DMS79 (cell line): ENCODE results near the gene FFAR4.
"Not testable (repeated sequence)": the region's sequence is repeated elsewhere in the genome, so short reads cannot be mapped to it uniquely, and the experiment has no call there.

ENCODE experiments used
- DNase-seq: peaks from one replicate; lab custom pipeline; 2025; lab: John Stamatoyannopoulos, UW

FFAR4 gene

DNA sequence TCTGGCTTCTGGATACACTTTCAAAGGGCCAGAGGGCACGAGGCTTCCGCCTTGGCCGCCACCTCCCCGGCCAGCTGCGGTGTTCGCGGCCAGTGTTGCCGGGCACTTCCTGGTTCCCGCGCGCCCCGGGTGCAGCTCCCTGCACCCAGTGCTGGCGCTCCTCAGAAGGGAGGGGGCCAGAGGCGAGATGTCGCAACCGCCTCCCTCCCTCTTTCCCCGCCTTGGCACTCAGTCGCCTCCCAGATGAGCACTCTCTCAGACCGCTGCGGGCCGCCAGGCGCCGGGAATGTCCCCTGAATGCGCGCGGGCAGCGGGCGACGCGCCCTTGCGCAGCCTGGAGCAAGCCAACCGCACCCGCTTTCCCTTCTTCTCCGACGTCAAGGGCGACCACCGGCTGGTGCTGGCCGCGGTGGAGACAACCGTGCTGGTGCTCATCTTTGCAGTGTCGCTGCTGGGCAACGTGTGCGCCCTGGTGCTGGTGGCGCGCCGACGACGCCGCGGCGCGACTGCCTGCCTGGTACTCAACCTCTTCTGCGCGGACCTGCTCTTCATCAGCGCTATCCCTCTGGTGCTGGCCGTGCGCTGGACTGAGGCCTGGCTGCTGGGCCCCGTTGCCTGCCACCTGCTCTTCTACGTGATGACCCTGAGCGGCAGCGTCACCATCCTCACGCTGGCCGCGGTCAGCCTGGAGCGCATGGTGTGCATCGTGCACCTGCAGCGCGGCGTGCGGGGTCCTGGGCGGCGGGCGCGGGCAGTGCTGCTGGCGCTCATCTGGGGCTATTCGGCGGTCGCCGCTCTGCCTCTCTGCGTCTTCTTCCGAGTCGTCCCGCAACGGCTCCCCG is at the start of gene FFAR4:
Gene FFAR4, plus strand, starts transcription at position 231 of the 842 bp plus-strand sequence. Its CDS starts 56 bp downstream, at position 287.
- no peak for DNase-seq

GRCh38 chr10:93518531-93518930 is 47.9 kb upstream of the FFAR4 start:
- DNase-seq, result no peak

DNA sequence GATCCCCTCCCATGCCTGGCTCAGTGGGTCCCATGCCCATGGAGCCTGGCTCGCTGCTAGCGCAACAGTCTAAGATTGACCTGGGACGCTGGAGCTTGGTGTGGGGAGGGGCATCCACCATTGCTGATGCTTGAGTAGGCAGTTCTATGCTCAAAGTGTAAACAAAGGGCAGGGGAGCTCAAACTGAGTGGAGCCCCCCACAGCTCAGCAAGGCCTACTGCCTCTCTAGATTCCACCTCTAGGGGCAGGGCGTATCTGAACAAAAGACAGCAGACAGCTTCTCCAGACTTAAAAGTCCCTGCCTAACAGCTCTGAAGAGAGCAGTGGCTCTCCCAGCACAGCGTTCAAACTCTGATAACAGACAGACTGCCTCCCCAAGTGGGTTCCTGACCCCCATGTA is 31.2 kb upstream of the FFAR4 start:
- DNase-seq, result no peak

DNA sequence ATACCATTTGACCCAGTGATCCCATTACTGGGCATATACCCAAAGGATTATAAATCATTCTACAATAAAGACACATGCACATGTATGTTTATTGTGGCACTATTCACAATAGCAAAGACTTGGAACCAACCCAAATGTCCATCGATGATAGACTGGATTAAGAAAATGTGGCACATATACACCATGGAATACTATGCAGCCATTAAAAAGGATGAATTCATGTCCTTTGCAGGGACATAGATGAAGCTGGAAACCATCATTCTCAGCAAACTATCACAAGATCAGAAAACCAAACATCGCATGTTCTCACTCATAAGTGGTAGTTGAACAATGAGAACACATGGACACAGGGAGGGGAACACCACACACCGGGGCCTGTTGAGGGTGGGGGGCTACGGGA is 25.6 kb upstream of the FFAR4 start:
- not testable (repeated sequence) for DNase-seq

DNA sequence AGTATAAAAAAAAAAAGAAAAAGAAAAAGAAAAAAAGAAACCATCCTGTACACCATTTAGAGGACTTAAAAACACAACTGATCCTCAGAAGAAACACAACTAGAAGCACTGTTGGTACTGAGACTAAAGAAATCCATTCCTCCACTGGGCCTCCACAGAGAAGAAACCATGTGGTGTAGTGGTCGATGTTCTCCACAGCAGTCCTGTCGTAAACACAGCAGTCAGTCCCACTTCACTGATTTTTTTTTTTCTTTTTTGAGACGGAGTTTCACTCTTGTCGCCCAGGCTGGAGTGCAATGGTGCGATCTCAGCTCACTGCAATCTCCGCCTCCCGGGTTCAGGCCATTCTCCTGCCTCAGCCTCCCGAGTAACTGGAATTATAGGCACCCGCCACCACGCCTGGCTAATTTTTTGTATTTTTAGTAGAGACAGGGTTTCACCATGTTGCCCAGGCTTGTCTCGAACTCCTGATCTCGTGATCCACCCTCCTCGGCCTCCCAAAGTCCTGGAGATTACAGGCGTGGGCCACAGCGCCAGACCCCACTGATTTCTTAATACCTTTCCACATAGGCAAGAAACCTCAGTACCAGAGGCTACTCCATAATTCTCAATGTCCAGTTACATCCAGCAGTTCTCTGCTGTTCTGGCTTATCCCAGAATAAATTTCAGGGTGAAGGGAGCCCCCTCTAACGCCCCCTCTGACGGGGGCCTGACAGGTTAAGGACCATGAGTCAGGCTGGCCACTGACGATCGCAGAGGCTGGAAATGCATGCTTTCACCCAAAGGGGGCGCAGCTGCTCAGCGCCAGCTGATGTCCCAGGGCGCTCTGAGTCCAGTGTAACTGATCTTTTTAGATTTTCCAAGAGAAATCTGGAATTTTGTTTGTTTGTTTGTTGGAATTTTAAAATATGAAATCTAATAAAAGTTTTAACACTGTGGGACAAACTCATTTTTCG is 24.8 kb upstream of the FFAR4 start:
- DNase-seq, result no peak

DNA sequence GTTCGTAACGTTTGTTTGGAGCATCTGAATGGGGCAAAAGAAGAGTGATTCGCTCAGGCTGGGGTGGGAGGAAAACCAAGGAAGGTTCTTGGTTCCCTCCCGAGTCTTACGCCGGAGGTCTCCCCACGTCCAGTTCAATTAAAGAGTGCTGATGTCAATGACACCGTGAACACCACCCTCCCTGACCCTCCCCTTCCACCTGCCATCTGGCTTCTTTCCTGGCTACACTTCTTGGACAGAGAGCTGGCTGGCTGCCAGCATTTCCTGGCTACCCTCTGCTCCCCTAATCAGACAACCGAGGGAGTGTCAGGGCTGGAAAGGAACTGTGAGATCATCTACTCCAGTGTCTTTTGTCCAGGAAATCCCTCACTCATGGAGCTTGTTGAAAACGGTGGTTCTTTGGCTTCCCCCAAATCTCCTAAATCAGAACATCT is 24.1 kb upstream of the FFAR4 start:
- peak; percentile 36 for DNase-seq

- not testable (repeated sequence) for DNase-seq
Observed at GRCh38 chr10:93546995-93547394, 19.5 kb upstream of the FFAR4 start.

DNA sequence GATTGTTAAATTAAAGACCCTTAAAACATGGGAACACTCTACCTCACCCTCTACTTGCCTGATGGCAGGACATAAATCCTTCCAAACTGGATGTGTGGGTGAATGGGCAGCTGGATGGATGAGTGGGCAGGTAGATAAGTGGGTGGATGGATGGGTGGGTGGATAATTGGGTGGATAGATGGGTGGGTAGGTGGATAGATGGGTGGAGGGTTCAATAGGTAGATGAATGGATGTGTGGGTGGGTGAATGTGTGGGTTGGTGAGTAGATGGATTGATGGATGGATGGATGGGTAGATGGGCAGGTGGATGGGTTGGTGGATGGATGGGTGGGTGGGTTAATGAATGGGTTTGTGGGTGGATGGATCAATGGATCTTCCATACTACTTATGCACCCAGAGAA is 18.9 kb upstream of the FFAR4 start:
- DNase-seq, result no peak

- DNase-seq, result no peak
Observed at GRCh38 chr10:93548376-93549071, 17.9 kb upstream of the FFAR4 start.

DNA sequence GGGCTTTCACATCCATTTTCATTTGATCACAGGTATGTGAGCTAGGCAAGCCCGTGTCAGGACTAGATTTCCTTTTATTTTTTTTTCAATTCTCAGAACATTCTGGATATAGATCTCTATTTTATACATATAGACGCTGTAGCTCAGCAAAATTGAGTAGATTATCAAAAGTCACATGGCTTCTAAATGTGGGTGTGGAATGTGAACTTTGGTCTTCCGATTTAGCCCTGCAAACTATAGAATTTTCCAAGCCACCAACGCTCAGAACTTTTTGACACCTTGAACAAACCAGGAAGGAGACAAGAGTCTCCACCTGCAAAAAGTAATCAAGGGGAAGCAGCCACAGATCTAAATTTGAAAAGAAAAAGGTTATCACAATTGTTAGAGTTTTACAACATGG is 15.9 kb upstream of the FFAR4 start:
- DNase-seq, result no peak

DNA sequence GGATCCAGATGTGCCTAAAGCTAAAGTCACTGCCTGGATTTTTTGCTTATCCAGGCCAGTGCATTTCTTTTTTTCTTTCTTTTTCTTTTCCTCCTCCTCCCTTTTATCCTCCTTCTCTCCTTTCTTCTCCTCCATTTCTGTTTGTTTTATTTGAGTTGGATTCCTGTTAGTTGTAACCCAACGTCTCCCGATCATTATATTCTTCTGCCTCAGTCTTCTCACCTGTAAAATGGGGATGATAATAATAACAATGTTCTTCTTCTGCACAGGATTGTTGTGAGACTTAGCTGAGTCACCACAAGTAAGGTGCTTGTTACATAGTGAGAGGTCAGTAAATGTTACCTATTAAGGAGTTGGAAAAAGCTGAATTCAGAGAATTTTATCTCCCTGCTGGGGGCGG is 13.7 kb upstream of the FFAR4 start:
- DNase-seq, result no peak

GRCh38 chr10:93553482-93554315 is 12.8 kb upstream of the FFAR4 start:
- no peak for DNase-seq

DNA sequence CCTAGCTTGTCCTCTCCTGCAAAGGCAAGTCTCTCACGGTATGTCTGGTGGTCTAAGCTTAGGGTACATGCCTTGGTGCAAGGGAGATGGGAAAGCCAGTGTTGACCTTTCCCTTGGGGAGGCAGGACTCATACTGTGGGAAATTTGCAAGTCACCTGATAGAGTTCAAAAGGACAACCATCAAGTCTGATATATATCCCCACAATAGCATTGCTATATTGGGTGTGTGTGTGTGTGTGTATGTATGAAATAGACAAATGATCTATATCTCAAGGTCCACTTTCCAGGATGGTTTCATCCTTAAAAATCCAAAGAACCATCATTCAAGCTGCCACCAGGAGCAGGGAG is 12.2 kb upstream of the FFAR4 start:
- no peak for DNase-seq

DNA sequence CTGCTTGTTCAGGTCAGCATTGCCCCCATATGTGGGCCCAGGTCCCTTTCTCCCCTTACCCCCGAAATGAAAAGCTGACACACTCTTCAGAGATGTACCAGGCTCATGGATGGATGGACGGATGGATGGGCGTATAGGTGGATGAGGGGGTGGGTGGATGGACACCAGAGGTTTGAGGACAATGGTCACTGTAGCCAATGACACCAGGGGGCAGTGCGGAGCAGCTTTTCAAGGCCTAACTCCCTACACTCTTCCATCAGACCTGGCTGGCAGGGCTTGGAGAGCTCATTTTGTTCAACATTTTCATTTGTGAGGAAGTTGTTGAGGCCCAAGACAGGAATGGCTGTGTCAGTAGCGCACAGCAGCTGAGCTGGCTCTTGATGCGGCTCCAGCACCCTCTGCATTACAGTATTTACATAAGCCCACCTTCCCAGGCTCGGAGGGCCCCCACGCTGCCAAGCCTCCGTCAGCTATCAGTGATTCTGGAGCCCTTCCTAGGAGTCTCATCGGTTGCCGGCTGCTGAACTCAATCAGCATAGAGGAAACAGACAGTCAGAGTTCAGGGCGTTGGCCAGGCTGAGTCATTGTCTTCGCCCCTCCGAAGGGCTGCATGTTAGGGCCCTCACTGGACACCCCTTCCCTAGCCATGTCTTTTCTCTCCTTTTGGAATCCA is 11.6 kb upstream of the FFAR4 start:
- no peak for DNase-seq

DNA sequence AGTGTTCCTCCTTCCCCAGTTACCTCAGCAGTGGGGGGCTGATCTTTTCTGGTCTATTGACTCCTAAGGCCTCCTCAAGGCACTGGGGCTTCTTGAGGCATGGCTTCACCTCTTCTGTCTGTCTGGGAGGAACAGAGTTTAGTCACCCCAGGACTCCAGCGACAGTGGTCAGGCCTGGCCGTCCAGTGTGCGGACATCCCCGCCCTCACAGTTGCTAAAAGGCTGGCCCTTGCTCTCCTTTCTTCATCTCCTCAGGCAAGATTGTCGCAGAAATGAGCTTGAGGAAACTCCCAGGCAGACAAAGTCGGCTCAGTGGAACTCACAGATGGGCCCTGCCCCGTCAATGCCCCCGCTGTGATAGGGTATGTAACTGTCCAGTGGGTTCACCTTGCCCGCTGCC is 7.0 kb upstream of the FFAR4 start:
- no peak for DNase-seq

- no peak for DNase-seq
Observed at GRCh38 chr10:93560541-93560940, 5.9 kb upstream of the FFAR4 start.

- DNase-seq, result no peak
Observed at GRCh38 chr10:93565446-93565845, 1.0 kb upstream of the FFAR4 start.

- DNase-seq, result no peak
Observed at GRCh38 chr10:93567277-93568104, 1.0 kb downstream of the FFAR4 start.

- DNase-seq, result no peak
Observed at GRCh38 chr10:93568105-93568390, 1.6 kb downstream of the FFAR4 start.

DNA sequence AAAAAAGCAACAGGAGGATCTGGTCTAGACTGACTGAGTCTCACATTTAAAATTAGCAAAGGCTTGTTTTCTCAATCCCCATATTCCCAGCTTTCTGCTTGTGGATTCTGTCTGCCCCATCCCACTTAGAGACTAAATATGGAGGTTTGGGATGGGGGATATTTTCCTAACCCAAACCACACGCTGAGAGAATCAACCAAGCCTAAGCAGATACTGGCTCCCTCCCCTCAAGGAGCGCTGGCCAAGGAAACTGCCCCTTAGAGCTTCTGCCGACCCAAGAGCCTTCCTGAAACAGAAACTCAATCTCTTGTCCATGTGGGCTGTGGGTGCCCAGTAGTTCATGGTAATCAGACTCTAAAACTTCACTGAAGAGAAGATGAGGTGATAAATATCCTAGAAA is 3.9 kb downstream of the FFAR4 start:
- no peak for DNase-seq
